ENCODE measurements around the gene FYN. TPM values are rescaled to one million over a fixed set of nuclear protein-coding genes. Genes with fewer than 3 reads are reported as not detected.

The FYN gene
- total and polyA plus RNA-seq, 2 of the 8 experiments (the other 6 are each of a cell fraction or from before 2014, with no cell fraction given), result 46.8 to 97.2 TPM

DNA sequence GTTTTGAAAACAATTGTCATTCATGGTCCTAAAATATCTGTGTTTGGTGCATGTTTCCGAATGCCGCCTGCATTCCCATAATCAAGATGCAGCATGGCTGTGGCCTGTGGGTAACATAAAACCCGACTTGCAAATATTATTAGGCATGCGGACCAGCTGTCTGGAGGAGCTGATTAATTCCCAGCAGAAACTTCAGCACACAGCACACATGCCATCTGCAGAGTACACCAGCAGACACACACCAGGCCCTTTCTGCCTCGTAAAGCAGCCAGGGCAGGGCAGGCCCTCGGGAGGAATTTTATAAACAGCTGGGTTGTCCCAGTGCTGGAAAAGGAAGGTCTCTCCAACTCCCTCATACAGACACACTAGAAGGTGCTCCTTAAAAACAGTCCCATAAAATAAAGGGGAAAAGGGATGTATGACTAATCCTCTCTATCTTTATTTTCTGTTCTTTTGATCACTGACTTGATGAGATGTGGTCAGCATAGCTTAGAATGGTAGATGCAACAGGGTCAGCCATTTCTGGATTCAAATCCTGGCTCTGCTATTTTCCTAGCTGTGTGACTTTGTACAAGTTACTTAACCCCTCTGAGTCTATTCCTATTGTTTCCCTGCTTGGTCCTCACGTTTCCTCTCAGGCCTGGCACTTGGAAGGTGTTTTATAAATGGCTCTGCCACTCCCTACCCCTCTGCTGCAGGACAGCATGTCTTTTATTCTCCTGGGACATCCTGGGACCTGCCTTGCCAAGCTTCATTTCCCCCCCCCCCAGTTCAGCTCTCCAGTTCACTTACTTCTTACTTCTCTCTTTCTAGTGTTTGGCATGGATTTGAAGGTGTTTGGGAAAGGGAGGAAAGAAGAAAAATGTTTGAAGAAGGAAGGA, 181.7 kb downstream of the FYN start (continued):
- TF ChIP-seq, protein P1, sequence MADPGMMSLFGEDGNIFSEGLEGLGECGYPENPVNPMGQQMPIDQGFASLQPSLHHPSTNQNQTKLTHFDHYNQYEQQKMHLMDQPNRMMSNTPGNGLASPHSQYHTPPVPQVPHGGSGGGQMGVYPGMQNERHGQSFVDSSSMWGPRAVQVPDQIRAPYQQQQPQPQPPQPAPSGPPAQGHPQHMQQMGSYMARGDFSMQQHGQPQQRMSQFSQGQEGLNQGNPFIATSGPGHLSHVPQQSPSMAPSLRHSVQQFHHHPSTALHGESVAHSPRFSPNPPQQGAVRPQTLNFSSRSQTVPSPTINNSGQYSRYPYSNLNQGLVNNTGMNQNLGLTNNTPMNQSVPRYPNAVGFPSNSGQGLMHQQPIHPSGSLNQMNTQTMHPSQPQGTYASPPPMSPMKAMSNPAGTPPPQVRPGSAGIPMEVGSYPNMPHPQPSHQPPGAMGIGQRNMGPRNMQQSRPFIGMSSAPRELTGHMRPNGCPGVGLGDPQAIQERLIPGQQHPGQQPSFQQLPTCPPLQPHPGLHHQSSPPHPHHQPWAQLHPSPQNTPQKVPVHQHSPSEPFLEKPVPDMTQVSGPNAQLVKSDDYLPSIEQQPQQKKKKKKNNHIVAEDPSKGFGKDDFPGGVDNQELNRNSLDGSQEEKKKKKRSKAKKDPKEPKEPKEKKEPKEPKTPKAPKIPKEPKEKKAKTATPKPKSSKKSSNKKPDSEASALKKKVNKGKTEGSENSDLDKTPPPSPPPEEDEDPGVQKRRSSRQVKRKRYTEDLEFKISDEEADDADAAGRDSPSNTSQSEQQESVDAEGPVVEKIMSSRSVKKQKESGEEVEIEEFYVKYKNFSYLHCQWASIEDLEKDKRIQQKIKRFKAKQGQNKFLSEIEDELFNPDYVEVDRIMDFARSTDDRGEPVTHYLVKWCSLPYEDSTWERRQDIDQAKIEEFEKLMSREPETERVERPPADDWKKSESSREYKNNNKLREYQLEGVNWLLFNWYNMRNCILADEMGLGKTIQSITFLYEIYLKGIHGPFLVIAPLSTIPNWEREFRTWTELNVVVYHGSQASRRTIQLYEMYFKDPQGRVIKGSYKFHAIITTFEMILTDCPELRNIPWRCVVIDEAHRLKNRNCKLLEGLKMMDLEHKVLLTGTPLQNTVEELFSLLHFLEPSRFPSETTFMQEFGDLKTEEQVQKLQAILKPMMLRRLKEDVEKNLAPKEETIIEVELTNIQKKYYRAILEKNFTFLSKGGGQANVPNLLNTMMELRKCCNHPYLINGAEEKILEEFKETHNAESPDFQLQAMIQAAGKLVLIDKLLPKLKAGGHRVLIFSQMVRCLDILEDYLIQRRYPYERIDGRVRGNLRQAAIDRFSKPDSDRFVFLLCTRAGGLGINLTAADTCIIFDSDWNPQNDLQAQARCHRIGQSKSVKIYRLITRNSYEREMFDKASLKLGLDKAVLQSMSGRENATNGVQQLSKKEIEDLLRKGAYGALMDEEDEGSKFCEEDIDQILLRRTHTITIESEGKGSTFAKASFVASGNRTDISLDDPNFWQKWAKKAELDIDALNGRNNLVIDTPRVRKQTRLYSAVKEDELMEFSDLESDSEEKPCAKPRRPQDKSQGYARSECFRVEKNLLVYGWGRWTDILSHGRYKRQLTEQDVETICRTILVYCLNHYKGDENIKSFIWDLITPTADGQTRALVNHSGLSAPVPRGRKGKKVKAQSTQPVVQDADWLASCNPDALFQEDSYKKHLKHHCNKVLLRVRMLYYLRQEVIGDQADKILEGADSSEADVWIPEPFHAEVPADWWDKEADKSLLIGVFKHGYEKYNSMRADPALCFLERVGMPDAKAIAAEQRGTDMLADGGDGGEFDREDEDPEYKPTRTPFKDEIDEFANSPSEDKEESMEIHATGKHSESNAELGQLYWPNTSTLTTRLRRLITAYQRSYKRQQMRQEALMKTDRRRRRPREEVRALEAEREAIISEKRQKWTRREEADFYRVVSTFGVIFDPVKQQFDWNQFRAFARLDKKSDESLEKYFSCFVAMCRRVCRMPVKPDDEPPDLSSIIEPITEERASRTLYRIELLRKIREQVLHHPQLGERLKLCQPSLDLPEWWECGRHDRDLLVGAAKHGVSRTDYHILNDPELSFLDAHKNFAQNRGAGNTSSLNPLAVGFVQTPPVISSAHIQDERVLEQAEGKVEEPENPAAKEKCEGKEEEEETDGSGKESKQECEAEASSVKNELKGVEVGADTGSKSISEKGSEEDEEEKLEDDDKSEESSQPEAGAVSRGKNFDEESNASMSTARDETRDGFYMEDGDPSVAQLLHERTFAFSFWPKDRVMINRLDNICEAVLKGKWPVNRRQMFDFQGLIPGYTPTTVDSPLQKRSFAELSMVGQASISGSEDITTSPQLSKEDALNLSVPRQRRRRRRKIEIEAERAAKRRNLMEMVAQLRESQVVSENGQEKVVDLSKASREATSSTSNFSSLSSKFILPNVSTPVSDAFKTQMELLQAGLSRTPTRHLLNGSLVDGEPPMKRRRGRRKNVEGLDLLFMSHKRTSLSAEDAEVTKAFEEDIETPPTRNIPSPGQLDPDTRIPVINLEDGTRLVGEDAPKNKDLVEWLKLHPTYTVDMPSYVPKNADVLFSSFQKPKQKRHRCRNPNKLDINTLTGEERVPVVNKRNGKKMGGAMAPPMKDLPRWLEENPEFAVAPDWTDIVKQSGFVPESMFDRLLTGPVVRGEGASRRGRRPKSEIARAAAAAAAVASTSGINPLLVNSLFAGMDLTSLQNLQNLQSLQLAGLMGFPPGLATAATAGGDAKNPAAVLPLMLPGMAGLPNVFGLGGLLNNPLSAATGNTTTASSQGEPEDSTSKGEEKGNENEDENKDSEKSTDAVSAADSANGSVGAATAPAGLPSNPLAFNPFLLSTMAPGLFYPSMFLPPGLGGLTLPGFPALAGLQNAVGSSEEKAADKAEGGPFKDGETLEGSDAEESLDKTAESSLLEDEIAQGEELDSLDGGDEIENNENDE (IDR thresholded peaks at IDR 0.05; ENCODE audit: insufficient replicate concordance, low read length), result no peak
- TF ChIP-seq CTBP2 (IDR thresholded peaks at IDR 0.05; ENCODE audit: borderline replicate concordance, insufficient read depth, insufficient read length, low read length), result no peak
